ENCODE data around the gene IRS1.

DNA sequence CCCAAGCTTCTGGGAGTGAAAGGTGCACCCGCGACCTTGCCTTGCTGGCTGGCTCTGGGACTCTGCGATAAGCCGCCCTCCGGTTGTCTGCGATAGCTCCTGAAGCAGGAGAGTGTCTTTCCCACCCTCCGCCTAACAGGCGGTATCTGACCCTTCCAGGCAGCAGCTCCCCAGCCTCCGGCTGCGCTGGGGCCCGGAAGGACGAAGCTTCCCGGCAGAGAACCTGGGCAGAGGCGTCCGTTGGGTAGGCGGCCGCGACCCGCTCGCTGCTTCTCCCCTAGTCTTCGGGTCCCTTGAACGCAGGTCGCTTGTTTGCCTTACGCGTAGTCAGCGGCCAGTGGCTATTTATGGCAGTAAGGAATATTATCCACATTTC lies 35.8 kb upstream of the IRS1 start:
- TF ChIP-seq, protein P1, sequence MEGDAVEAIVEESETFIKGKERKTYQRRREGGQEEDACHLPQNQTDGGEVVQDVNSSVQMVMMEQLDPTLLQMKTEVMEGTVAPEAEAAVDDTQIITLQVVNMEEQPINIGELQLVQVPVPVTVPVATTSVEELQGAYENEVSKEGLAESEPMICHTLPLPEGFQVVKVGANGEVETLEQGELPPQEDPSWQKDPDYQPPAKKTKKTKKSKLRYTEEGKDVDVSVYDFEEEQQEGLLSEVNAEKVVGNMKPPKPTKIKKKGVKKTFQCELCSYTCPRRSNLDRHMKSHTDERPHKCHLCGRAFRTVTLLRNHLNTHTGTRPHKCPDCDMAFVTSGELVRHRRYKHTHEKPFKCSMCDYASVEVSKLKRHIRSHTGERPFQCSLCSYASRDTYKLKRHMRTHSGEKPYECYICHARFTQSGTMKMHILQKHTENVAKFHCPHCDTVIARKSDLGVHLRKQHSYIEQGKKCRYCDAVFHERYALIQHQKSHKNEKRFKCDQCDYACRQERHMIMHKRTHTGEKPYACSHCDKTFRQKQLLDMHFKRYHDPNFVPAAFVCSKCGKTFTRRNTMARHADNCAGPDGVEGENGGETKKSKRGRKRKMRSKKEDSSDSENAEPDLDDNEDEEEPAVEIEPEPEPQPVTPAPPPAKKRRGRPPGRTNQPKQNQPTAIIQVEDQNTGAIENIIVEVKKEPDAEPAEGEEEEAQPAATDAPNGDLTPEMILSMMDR (IDR thresholded peaks at IDR 0.05), result no peak
- TF ChIP-seq POLR2A (IDR thresholded peaks at IDR 0.05), result no peak

Measured in stomach (tissue), 4 donors.